CMK (cell line): ENCODE measurements around the gene RASSF8.

Source experiments
- DNase-seq: peaks from one replicate; pipeline ENCODE4 v3.0.0-alpha.2; 2010; ENCODE audit warnings: low read depth

RASSF8 gene

GRCh38 chr12:26125400-26126339 is 167.2 kb downstream of the RASSF8 start:
- no peak for DNase-seq

GRCh38 chr12:26126340-26127284 is 168.1 kb downstream of the RASSF8 start:
- no peak for DNase-seq

- no peak for DNase-seq
Observed at GRCh38 chr12:26127404-26127803, 168.9 kb downstream of the RASSF8 start.

GRCh38 chr12:26128168-26128567 is 169.7 kb downstream of the RASSF8 start:
- no peak for DNase-seq
